ENCODE data around the gene C11orf91.

Gene C11orf91

DNA sequence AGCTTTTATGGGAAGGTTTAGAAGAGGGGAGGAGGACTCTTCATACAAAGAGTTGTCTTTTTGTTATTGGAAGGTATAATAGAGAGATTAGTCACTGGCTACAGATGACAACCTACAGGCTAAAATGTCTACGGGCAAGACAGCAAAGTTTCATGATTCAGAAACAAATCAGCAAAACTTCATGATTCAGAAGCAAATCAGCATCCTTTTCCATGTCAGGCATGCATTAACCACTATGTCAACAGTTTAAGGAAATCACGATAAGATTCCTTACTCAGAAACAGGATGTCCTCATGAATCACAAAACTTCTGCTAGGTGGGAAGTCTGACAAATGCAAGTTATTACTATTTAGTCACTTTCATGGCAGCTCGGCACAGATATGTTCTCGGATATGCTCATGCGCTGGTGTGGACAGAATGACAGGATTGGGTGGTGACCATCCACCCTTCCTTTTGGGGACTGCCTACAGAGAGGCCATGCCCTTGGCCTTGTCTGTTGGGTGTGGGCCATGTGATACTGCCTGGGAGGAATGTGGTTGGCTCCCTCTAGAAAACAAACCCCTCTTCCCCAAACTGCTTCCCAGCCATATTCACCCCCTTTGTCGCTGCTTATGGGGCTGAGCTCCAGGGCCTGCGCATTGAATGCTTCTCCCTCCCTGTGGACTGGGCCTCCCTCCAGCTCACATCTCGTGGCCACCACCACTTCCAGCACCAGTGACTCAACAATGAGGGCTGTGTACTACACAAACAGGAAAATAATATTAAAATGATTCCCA, 10.1 kb downstream of the C11orf91 start:
- TF ChIP-seq TEAD4 (IDR thresholded peaks at IDR 0.05) (no peak), ZBTB7A (IDR thresholded peaks at IDR 0.05; ENCODE audit: low read depth) (no peak), YY1 (IDR thresholded peaks at IDR 0.05; ENCODE audit: low read depth) (no peak), TCF12 (IDR thresholded peaks at IDR 0.05; ENCODE audit: low read depth) (no peak), EP300 (IDR thresholded peaks at IDR 0.05; ENCODE audit: borderline replicate concordance) (no peak), NFIC (IDR thresholded peaks at IDR 0.05) (no peak), CEBPB (IDR thresholded peaks at IDR 0.05) (no peak), EGR1 (IDR thresholded peaks at IDR 0.05) (no peak), CREB1 (IDR thresholded peaks at IDR 0.05; ENCODE audit: low read depth) (no peak), RAD21 (IDR thresholded peaks at IDR 0.05; ENCODE audit: low read depth) (no peak), TAF1 (IDR thresholded peaks at IDR 0.05; ENCODE audit: low read depth) (no peak), FOXM1 (IDR thresholded peaks at IDR 0.05; ENCODE audit: borderline replicate concordance, low read depth) (no peak)
- TF ChIP-seq, protein P1, sequence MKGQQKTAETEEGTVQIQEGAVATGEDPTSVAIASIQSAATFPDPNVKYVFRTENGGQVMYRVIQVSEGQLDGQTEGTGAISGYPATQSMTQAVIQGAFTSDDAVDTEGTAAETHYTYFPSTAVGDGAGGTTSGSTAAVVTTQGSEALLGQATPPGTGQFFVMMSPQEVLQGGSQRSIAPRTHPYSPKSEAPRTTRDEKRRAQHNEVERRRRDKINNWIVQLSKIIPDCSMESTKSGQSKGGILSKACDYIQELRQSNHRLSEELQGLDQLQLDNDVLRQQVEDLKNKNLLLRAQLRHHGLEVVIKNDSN (IDR thresholded peaks at IDR 0.05) = no peak
- TF ChIP-seq, protein P2, sequence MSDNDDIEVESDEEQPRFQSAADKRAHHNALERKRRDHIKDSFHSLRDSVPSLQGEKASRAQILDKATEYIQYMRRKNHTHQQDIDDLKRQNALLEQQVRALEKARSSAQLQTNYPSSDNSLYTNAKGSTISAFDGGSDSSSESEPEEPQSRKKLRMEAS (IDR thresholded peaks at IDR 0.05) = no peak
- TF ChIP-seq, protein P3, sequence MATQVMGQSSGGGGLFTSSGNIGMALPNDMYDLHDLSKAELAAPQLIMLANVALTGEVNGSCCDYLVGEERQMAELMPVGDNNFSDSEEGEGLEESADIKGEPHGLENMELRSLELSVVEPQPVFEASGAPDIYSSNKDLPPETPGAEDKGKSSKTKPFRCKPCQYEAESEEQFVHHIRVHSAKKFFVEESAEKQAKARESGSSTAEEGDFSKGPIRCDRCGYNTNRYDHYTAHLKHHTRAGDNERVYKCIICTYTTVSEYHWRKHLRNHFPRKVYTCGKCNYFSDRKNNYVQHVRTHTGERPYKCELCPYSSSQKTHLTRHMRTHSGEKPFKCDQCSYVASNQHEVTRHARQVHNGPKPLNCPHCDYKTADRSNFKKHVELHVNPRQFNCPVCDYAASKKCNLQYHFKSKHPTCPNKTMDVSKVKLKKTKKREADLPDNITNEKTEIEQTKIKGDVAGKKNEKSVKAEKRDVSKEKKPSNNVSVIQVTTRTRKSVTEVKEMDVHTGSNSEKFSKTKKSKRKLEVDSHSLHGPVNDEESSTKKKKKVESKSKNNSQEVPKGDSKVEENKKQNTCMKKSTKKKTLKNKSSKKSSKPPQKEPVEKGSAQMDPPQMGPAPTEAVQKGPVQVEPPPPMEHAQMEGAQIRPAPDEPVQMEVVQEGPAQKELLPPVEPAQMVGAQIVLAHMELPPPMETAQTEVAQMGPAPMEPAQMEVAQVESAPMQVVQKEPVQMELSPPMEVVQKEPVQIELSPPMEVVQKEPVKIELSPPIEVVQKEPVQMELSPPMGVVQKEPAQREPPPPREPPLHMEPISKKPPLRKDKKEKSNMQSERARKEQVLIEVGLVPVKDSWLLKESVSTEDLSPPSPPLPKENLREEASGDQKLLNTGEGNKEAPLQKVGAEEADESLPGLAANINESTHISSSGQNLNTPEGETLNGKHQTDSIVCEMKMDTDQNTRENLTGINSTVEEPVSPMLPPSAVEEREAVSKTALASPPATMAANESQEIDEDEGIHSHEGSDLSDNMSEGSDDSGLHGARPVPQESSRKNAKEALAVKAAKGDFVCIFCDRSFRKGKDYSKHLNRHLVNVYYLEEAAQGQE (IDR thresholded peaks at IDR 0.05; ENCODE audit: low read depth) = no peak

DNA sequence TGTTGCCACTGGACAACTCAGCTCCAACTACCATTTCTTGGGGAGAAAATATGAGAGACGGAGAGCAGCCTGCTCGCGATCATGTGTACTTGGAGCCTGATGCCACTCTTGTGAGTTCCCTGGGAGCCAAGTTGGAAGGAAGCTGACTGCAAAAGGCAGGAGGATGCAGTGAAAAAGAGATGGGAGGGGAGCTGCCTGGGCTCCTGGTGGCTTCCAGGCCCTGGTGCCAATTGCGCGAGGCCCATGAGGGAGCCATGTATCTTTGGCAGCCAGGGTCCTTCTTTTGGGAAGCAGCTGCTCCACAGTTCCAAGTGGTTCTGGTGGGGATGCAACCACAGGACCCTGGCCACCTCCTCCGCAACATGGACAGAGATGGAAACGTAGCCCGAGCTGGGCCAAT, 11.1 kb downstream of the C11orf91 start:
- no peak for TF ChIP-seq CREB1 (IDR thresholded peaks at IDR 0.05; ENCODE audit: low read depth)
- TF ChIP-seq, protein P1 (IDR thresholded peaks at IDR 0.05) = no peak
- no peak for TF ChIP-seq TAF1 (IDR thresholded peaks at IDR 0.05; ENCODE audit: low read depth)
- no peak for TF ChIP-seq RAD21 (IDR thresholded peaks at IDR 0.05; ENCODE audit: low read depth)
- TF ChIP-seq CEBPB (IDR thresholded peaks at IDR 0.05) = no peak
- TF ChIP-seq FOXM1 (IDR thresholded peaks at IDR 0.05; ENCODE audit: borderline replicate concordance, low read depth) = no peak
- no peak for TF ChIP-seq EP300 (IDR thresholded peaks at IDR 0.05; ENCODE audit: borderline replicate concordance)
- TF ChIP-seq NFIC (IDR thresholded peaks at IDR 0.05) = no peak
- TF ChIP-seq TEAD4 (IDR thresholded peaks at IDR 0.05) = no peak
- no peak for TF ChIP-seq EGR1 (IDR thresholded peaks at IDR 0.05)
- TF ChIP-seq ZBTB7A (IDR thresholded peaks at IDR 0.05; ENCODE audit: low read depth) = no peak
- TF ChIP-seq, protein P2 (IDR thresholded peaks at IDR 0.05) = no peak
- TF ChIP-seq TCF12 (IDR thresholded peaks at IDR 0.05; ENCODE audit: low read depth) = no peak
- TF ChIP-seq, protein P3 (IDR thresholded peaks at IDR 0.05; ENCODE audit: low read depth) = no peak
- no peak for TF ChIP-seq YY1 (IDR thresholded peaks at IDR 0.05; ENCODE audit: low read depth)

DNA sequence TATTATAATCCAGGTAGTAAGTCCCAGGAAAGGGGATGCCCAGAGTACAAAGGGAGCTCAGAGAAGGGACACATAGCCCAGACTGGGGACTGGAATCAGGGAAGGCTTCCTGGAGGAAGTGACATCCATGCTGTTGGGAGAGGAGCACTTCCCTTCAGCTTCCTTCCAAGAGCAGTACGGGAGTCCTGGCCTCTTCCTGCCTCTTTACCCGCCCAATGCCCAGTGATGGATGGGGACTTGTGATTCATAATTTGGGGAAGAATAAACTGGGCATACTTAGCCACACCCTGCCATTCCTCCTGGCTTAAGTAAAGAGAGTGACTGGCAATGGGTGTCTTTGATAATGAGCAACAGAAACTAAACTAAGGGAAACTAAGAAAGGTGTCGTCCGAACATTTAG, 11.5 kb downstream of the C11orf91 start:
- TF ChIP-seq TAF1 (IDR thresholded peaks at IDR 0.05; ENCODE audit: low read depth) (no peak), ZBTB7A (IDR thresholded peaks at IDR 0.05; ENCODE audit: low read depth) (no peak), EP300 (IDR thresholded peaks at IDR 0.05; ENCODE audit: borderline replicate concordance) (no peak), CREB1 (IDR thresholded peaks at IDR 0.05; ENCODE audit: low read depth) (no peak), TEAD4 (IDR thresholded peaks at IDR 0.05) (no peak), FOXM1 (IDR thresholded peaks at IDR 0.05; ENCODE audit: borderline replicate concordance, low read depth) (no peak), EGR1 (IDR thresholded peaks at IDR 0.05) (no peak), CEBPB (IDR thresholded peaks at IDR 0.05) (no peak), NFIC (IDR thresholded peaks at IDR 0.05) (no peak), TCF12 (IDR thresholded peaks at IDR 0.05; ENCODE audit: low read depth) (no peak), YY1 (IDR thresholded peaks at IDR 0.05; ENCODE audit: low read depth) (no peak)
- TF ChIP-seq, protein P1 (IDR thresholded peaks at IDR 0.05) = no peak
- TF ChIP-seq, protein P2 (IDR thresholded peaks at IDR 0.05) = no peak
- TF ChIP-seq, protein P3 (IDR thresholded peaks at IDR 0.05; ENCODE audit: low read depth) = no peak

Measured in Ishikawa (cell line).